ENCODE results near the gene ALDH8A1. TPM values are rescaled to one million over a fixed set of nuclear protein-coding genes. Genes with fewer than 3 reads are reported as not detected.
"Not testable (repeated sequence)": the region's sequence is repeated elsewhere in the genome, so short reads cannot be mapped to it uniquely, and the experiment has no call there.

The ALDH8A1 gene
- total and polyA plus RNA-seq, 7 donors, result 0.13 to 0.97 (median 0.47) TPM; not detected in 1

DNA sequence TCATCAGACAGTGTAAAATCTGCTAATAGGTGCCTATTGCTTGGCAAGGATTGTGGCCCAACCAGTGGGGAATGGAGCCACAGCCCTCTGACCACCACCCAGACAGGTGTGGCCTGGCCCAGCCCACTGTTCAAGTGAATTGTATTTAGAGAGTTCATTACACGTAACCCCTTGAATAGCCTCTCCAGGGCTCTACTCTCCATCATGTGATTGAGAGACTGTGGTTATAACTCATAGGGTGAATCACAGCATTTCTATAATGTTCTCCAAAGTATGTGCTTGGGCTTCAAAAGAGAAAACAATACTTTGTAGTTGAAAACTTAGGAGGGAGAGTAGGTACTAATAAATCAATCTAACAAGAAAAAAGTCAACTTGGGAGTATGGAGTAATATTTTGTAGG is 38.4 kb downstream of the ALDH8A1 start:
- H3K27ac ChIP-seq, result no peak overlapping the region
- TF ChIP-seq, protein P1, sequence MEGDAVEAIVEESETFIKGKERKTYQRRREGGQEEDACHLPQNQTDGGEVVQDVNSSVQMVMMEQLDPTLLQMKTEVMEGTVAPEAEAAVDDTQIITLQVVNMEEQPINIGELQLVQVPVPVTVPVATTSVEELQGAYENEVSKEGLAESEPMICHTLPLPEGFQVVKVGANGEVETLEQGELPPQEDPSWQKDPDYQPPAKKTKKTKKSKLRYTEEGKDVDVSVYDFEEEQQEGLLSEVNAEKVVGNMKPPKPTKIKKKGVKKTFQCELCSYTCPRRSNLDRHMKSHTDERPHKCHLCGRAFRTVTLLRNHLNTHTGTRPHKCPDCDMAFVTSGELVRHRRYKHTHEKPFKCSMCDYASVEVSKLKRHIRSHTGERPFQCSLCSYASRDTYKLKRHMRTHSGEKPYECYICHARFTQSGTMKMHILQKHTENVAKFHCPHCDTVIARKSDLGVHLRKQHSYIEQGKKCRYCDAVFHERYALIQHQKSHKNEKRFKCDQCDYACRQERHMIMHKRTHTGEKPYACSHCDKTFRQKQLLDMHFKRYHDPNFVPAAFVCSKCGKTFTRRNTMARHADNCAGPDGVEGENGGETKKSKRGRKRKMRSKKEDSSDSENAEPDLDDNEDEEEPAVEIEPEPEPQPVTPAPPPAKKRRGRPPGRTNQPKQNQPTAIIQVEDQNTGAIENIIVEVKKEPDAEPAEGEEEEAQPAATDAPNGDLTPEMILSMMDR (IDR thresholded peaks at IDR 0.05), result no peak
- peaks cover 8% of the 10 kb centered on the region for H3K4me1 ChIP-seq
- no peak for ATAC-seq
- peaks cover 0 to 3% of the 10 kb centered on the region in 2 donors for H3K36me3 ChIP-seq (ENCODE audit: insufficient read depth in 1 of 2, low read depth in 1 of 2)
- no peak overlapping the region for H3K4me3 ChIP-seq
- intact Hi-C loops (cut with DNase I), result no loop called here
- H3K27me3 ChIP-seq (ENCODE audit: insufficient read depth in 3 of 3, low read length in 2 of 3), result no peaks in the 10 kb centered on the region
- no peaks in the 10 kb centered on the region for H3K9me3 ChIP-seq
- WGBS, 3 donors, result 89 to 92% (median 91%) methylated on average over 1 of the region's 1 CpG
- no peak for DNase-seq

DNA sequence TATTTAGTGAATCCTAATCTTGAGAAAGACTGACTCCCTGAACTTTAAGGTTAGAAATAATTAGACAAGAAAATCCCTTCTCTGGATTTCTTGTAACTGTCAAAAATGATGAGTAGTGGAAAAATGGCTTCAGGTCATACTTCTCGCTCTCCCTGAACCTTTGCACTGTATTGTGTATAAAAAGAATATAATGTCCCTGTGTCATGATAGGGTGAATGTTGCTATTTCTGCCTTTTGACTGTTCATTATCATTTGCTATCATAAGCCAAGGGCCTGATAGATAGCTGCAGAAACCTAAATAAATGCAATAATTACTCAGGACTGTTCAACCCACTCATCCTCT is 39.3 kb downstream of the ALDH8A1 start:
- Histone ChIP-seq H3K27me3 (ENCODE audit: insufficient read depth in 3 of 3, low read length in 2 of 3) (no peaks in the 10 kb centered on the region), H3K4me1 (peaks cover 8% of the 10 kb centered on the region), H3K4me3 (no peak overlapping the region), H3K9me3 (no peaks in the 10 kb centered on the region), H3K27ac (no peak overlapping the region), H3K36me3 (ENCODE audit: insufficient read depth in 1 of 2, low read depth in 1 of 2) (no peaks in the 10 kb centered on the region)
- ATAC-seq, result no peak
- no peak for DNase-seq
- 77 to 82% (median 78%) methylated on average over 1 of the region's 1 CpG for WGBS, 3 donors
- intact Hi-C loops (cut with DNase I), result no loop called here
- TF ChIP-seq, protein P1 (IDR thresholded peaks at IDR 0.05), result no peak

DNA sequence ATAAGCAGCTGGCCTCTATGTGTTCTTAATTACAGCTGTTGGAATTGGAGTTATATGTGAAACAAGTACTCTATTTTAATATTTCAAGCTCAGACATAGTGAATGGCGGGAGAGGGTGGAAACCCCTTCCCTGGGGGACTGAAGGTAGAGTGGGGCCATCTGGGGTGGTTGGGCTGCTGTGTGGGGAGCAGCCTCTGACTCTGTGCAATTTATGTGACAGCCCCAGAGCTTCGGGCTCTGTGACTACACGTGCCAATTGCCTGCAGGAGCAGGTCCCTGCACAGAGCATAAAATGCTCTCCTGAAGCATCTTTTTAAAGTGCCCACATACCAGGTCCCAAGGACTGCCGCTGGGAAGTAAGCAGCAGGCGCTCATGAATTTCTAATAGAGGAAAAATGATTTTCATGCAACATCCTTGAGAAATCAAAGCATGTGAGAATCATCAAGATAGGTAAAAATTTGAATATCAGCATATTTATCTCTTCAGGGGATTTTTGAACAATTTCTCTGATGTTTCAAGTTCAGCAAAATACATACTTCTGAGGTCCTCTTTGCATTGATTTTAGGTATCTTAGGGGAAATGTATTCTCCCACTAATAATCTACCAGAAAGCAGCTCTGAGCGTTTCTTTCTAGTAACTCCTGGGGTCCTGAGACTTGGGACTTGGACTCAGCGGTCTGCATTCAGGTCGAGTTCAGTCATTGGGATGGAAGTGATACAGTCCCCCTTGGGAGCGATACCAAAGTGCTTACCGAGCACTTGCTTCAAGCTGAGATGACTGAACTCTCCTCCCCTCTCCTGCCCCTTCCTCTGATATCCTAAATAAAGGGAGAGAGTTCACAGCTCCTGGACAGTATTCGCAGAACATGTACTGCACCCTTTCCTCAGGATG is 40.0 kb downstream of the ALDH8A1 start:
- no peak for DNase-seq
- WGBS, 3 donors, result 44 to 56% (median 47%) methylated on average over 11 of the region's 11 CpGs
- ATAC-seq, result peak; percentile 20 to 38 (median 32)
- TF ChIP-seq, protein P1 (IDR thresholded peaks at IDR 0.05), result no peak
- no peak overlapping the region for H3K4me3 ChIP-seq
- H3K9me3 ChIP-seq, result no peaks in the 10 kb centered on the region
- H3K27ac ChIP-seq, result peak overlapping the region; percentile 70
- H3K4me1 ChIP-seq, result peaks cover 8% of the 10 kb centered on the region
- no peaks in the 10 kb centered on the region for H3K27me3 ChIP-seq (ENCODE audit: insufficient read depth in 3 of 3, low read length in 2 of 3)
- H3K36me3 ChIP-seq (ENCODE audit: insufficient read depth in 1 of 2, low read depth in 1 of 2), result no peaks in the 10 kb centered on the region
- intact Hi-C loops (cut with DNase I), result no loop called here

DNA sequence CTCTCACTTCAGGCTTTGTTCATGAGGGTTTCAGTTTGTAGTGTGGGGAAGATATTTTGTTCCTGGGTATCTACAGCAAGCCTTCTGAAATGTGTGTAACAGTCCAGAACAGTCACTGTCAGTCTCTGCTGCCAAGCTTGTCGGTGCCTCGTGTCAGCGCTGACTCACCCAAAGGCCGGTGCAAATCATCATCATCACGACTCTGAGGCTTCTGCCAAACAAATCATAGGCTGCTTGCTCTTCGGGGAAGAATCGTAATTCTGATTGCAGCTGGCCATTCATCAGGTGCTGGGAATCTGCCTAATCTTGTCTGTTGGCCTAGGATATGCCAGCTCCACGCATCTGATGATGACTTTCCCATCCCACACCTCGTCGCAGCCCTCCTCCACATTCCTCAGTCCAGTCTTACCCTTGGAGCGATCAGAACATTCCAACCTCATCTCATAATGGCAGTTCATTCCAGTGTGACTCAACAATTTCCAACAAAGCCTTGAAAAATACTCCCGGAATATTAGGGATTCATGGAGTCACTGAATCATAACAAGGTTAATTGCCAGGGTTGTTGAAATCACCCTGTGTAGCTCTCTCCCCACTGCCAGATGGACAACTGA is 40.9 kb downstream of the ALDH8A1 start:
- ATAC-seq, result peak; percentile 94 to 98 (median 96)
- Histone ChIP-seq H3K4me3 (peak overlapping the region; percentile 29), H3K4me1 (peaks cover 8% of the 10 kb centered on the region), H3K9me3 (no peaks in the 10 kb centered on the region), H3K27me3 (ENCODE audit: insufficient read depth in 3 of 3, low read length in 2 of 3) (no peaks in the 10 kb centered on the region), H3K27ac (peak overlapping the region; percentile 70), H3K36me3 (ENCODE audit: insufficient read depth in 1 of 2, low read depth in 1 of 2) (no peaks in the 10 kb centered on the region)
- WGBS, 3 donors, result 17 to 28% (median 18%) methylated on average over 12 of the region's 12 CpGs
- intact Hi-C loops (cut with DNase I), result no loop called here
- peak; percentile 84 to 90 for DNase-seq
- TF ChIP-seq, protein P1 (IDR thresholded peaks at IDR 0.05), result no peak

DNA sequence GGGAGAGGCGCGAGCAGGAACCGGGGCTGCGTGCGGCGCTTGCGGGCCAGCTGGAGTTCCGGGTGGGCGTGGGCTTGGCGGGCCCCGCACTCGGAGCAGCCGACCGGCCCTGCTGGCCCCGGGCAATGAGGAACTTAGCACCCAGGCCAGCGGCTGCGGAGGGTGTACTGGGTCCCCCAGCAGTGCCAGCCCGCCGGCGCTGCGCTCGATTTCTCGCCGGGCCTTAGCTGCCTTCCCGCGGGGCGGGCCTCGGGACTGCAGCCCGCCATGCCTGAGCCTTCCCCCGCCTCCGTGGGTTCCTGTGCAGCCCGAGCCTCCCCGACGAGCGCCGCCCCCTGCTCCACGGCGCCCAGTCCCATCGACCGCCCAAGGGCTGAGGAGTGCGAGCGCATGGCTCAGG is 45.2 kb downstream of the ALDH8A1 start:
- H3K27me3 ChIP-seq (ENCODE audit: insufficient read depth in 3 of 3, low read length in 2 of 3); H3K9me3 ChIP-seq; H3K4me3 ChIP-seq; DNase-seq; ATAC-seq; H3K4me1 ChIP-seq; intact Hi-C loops (cut with DNase I); H3K36me3 ChIP-seq (ENCODE audit: insufficient read depth in 1 of 2, low read depth in 1 of 2); H3K27ac ChIP-seq: not testable (repeated sequence)
- WGBS, 3 donors, result 96 to 98% (median 98%) methylated on average over 11 to 36 of the region's 42 CpGs

Measured in psoas muscle (tissue), 8 donors.